ENCODE results near the gene IGSF3.
"Not testable (repeated sequence)": the region's sequence is repeated elsewhere in the genome, so short reads cannot be mapped to it uniquely, and the experiment has no call there.

IGSF3 gene

DNA sequence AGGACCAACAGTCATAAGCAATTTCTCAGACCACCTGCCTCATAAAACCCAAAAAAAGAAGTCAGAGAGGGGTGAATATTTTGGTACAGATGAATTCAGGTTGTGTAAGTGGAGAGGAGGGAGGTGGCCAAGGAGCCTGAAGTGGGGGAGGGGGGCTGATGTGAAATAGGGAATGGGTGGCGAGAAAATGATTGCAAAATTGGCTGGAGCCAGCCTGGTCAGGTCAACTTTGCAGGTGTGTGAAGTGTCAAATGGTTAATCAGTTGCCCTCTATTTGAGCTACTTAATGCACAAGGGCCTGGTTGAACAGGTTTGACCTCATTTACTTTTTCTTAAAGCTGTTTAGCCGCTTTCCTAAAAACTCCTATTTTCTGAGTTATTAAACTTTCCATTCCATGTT is 38.1 kb downstream of the IGSF3 start:
- DNase-seq (ENCODE audit: low read depth), result not testable (repeated sequence)

DNA sequence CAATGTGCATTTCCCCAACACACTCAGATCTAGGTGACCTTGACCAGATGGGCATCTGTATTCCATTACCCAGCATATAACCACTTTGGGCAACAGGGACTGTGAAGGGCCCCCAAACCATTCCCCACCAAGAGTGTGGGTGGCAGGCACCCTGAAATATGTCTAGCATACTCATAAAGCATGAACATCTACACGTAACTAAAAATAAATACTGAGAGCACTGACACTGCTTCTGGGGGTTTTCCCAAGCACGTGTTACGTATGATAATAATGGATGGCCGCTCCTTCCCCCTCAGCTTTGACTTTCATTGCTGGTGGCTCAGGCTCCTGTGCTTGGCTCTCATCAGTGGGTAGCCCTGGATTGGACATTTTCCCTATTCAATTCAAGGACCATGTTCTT is 39.1 kb downstream of the IGSF3 start:
- no peak for DNase-seq (ENCODE audit: low read depth)

DNA sequence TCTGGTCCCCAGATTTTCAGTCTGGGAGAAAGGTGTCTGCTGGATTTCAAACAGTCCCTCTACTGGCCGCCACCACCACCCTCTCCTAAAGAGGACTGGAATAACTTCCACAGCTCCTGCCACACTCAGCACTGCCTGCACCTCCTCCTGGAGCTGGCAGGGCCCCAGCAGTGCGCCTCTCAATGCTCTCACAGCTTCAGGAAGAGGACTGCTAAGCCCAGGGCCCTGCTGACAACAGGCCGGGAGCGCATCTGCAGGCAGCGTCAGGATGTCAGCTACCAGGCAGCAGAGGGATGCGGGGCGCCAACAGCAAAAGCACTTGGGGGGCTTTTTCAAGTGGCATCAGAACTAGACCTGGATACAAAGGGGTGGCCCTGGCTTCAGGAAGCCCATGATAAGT is 40.2 kb downstream of the IGSF3 start:
- not testable (repeated sequence) for DNase-seq (ENCODE audit: low read depth)

DNA sequence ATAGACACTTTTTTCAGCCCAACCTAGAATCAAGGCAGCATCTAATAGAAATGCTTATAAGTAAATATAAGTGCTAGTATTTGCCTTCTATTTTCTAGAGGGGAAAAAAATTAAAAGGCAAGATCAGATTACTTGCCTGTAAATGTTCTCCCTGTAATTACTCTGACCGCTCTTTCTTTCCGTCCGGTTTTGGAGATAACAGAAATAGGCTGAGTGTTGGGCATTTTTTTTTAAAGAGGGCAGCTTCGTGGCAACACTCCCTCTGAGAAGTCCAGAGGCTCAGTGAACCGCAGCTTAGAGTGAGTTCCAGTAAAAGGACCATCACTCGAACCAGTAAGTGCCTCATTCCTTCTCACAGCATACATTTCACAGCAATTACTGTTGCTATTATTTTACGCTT is 40.6 kb downstream of the IGSF3 start:
- DNase-seq (ENCODE audit: low read depth), result not testable (repeated sequence)

DNA sequence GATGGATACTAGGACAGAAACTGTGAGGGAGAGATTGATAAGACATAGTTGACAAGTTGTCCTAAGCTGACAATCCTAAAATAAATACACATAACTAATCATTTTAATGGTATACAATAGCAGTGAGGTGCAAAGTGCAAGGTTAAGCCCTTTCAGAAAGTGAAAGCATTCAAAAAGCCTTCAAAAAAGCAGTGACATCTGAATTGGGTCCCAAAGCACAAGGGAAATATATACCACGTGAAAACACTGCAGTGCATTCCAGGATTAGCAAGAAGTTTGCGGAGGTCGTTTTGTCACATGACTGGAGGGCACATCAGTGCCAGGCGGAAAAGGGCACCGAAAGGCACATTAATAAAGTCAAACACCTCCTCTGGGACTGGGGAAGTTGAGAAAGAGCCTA is 42.4 kb downstream of the IGSF3 start:
- not testable (repeated sequence) for DNase-seq (ENCODE audit: low read depth)

DNA sequence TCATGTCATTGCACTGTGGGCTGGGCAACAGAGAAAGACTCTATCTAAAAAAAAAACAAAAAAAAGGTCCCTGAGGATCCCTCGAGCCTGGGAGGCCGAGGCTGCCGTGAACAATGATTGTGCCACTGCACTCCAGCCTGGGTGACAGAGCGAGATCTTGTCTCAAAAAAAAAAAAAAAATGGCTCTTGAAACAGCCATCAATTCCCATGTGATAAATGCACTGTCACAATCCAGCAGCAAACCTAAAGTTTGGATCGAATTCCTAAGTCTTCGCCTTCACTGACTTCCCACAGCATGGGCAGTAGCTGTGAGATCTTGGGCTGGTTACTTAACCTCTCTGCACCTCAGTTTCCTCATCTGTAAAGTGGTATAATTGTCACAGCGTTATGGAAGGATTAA is 43.5 kb downstream of the IGSF3 start:
- DNase-seq (ENCODE audit: low read depth), result no peak

DNA sequence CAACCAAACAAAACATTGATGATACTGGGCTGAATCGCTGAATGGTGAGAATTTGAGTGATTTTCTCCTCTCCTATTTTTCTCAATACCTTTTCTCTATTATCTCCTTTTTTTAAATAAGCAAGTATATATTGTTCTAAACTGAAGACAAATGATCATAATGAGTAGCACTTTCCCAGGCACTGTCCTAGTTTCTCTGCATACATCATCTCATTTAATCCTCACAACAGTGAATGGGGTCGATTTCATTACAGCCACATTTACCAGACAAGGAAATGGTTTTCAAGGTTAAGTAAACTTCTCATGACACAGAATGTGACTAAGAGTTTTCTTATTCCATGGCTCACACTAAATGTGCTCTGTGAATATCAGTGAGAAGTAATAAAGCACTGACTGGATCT is 45.0 kb downstream of the IGSF3 start:
- DNase-seq (ENCODE audit: low read depth), result not testable (repeated sequence)

DNA sequence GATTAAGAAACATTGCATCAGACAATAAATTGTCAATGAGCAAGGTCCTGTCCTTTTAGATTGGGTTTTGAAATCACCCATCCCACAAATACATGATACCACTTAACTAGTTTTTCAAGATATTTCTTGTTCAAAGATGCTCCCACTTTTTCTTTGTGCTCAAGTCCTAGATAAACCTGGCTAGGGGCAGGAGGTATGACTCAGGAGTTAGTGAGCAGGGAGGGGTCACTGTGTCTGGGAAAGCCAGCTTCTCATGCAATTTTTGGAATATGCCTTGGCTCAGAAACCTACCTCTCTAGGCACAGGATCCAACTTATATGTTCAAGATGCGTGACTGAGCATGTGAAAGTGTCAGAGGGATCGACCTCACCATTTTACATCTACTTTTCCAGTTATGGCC is 45.8 kb downstream of the IGSF3 start:
- not testable (repeated sequence) for DNase-seq (ENCODE audit: low read depth)

DNA sequence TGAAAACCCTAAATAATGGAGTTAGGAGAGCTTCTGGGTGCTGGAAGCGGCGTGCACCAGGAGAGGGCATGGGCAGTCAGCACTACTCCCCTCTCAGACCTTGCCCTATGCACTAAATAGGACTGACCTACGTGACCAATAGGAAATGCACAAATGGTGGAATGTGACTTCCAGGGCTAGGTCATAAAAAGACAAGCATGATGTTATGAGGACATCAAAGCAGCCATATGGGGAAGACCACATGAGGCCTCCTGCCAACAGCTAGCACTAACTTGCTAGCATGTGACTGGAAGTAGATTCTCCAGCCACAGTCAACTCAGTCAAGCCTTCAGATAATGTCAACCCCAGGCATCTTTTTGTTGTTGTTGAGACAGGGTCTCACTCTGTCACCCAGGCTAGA is 47.1 kb downstream of the IGSF3 start:
- not testable (repeated sequence) for DNase-seq (ENCODE audit: low read depth)

DNA sequence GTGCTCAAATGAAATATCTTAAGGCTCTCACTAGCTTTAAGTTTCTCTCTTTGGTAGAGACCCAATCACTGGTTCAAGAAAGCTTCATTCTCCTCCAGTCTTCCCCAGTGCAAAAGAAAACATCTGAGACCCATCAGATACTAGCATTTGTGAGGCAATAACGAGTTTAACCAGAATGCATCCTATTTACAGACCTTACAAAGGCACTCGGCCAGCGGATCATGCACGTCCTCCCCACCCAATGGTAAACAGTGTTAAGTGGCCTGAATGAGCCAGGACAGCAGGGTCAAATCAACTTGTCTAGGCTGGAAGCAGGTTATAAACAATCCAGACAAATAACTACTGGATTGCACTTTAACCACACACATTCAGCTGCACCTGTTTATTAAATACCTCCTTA is 48.4 kb downstream of the IGSF3 start:
- DNase-seq (ENCODE audit: low read depth), result not testable (repeated sequence)

DNA sequence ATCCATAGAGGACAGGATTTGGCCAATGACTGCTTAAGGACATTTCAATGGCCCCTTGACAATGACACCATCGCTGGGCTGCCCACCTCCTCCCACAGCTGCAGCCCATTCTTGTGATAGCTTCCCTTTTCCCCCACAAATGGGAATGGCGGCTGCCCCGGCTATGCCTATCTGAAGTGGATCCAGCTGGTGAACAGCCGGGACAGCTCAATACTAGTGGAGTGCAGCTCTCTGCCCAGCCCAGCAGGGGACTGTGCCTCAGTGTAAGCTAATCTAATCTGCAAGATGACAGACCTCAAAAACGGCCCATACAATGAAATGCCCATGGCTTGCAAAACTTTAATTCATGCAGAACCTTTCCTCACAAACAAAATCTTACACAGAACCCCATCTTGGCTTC is 49.7 kb downstream of the IGSF3 start:
- not testable (repeated sequence) for DNase-seq (ENCODE audit: low read depth)

DNA sequence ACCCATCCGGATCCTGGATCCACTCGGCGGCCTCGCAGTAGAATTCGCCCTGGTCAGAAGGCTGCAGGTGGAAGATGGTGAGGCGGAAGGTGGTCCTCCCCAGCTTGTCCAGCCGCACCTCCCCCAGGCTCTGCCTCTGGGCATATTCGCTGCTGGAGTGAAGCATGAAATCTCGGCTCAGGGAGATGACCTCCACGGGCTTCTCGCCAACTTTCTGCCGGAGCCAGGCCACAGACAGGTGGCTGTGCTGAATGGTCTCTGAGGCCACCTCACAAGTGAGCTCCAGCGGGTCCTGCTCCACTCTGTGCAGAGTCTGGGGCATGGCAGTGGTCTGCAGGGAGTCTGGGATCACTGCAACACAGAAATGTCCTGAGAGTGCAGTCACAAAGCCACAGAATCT is 53.7 kb downstream of the IGSF3 start:
- not testable (repeated sequence) for DNase-seq (ENCODE audit: low read depth)

DNA sequence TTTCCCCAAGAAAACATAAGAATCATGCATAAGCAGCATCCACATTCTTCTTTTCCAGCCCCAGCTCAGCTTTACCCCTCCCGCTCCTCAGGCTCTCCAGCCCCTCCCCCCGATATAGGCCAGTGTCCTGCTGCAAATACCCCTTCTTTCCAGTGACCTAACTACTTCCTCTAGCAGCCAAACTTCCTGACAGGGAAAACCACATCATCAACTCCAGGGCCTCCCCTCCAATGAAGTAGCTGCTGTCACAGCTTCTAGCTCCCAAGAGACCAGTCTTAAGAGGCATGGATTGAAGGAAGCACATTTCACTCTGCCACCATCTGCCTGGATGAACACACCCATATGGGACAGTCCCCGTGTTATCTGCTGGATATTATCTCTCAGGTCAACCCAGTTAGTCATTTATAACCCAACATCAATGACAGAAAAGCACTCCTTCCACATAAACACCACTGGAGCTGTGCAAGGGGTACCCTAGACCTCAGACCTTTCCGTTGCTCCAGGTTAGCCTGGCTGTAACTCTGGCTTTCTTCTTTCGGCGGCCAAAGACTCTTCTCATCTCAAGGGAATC is 57.6 kb downstream of the IGSF3 start:
- DNase-seq (ENCODE audit: low read depth), result not testable (repeated sequence)

DNA sequence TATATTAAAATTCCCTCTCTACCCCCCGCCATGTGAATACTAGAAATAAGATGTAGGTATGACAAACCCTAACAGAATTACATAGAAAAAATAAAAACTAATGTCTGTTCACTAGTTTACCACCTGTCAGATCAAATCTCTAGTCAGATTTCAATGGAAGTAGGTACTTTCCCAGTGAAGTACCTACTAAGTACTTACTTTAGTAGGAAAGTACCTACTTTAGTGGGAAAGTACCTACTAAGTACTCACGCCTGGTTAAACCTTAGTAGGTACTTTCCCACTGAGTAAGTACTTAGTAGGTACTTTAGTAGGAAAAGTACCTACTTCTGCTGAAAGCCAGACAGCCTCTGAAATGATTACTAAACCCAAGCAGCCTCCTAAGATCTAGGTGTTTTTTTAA is 58.7 kb downstream of the IGSF3 start:
- DNase-seq (ENCODE audit: low read depth), result not testable (repeated sequence)

DNA sequence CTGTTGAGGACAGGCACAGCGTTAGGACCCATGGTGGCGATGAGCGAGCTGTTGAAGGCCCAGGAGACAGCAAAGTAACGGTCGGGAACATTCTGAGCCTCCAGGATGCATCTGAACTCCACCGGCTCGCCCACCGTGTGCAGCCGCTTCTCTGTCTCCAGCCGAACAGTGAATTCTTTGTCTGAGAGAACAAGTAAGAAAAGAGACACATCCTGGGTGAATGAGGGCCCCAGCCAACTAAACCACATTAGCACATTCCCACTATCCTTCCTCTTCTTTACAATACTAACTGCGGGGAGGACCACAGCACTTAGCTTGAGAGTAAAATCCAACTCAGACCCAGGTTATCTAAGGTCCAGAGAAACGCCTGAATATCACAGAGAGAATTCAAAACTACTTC is 59.4 kb downstream of the IGSF3 start:
- DNase-seq (ENCODE audit: low read depth), result not testable (repeated sequence)

DNA sequence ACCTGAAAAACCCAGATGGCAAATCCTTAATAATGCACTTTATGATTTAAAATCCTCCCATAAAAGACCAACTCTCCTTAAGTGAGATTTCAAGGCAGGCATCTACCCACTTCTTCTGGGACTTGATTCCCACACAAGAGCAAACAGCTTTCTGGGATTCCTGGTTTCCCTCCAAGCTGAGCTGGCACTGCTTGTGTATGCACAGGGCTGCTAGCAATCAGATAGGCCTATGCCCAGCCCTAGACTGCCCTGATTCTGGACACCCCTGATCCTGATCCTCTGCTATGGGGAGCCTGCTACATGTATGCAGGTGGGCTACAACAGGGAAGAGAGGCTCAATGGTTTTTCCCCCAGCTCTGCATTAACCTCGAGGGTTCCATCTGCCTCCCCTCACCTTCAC is 60.1 kb downstream of the IGSF3 start:
- not testable (repeated sequence) for DNase-seq (ENCODE audit: low read depth)

DNA sequence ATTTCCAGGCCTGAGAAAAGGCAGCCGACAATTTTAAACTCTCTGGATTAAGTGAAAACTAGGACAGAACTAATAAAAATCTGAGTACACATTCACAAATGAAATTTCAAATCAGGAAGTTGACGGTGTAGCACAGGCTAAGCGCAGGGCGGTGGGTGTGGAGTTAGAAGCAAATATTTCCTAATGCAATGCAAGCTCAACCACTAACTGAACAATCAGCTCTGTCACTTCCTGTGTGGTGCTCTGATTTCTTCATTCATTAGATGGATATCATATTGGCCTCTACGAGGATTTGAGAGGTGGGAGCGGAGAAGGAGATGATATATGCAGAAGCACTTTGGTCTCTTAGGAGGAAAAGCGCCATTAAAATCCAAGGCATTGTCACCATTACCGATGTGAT is 61.5 kb downstream of the IGSF3 start:
- not testable (repeated sequence) for DNase-seq (ENCODE audit: low read depth)

DNA sequence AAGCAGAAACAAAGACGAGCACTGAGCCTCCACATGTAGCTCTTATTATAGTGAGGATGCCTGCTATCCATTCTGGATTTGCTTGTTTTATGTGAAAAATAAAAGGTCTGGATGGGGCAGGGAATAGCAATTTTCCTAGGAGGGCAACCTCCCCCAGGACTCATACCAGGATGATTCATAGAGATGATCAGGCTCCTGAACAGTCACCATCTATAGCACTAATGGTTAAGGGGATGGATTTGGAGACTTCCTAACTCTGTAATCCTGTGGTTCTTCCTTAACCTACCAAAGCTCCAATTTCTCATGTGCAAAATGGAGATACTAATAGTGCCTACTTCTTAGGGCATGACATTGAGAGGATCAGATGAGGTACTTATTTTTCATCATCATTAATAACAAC is 62.2 kb downstream of the IGSF3 start:
- no peak for DNase-seq (ENCODE audit: low read depth)

DNA sequence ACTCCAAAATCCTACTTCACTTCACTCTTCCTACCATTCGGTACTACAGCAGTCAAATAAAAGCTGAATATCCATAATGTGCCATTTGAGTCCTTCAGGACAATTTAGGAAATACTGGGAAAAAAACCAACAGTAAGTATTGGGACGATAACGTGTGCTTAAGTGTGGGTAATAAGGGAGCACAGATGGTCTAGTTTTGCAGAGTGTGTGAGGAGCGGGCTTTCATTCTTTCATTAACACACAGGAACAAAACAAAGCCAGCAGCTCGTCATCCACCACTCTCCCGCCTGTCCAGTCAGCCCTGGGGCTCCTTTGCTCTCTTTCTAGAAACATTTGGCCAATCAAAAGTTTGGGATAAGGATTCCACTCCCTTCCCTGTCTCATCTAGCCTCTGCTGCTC is 63.1 kb downstream of the IGSF3 start:
- DNase-seq (ENCODE audit: low read depth), result not testable (repeated sequence)

DNA sequence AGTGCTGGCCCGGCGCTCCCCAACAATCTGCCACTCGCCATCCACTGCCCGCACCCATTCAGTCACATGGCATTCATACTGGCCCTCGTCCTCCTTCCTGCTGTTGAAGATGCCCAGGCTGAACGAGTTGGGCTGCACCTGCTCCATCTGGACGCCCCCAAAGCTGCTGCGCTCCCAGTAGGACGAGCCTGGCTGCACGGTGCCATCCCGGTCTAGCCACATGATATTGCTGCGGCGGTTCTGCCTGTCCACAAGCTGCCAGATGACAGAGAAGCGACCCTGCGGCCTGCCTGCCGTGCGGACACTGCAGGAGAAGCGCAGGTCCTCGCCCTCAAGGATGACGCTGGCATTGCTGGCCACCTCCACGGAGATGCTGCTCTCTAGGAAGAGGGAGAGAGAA is 63.9 kb downstream of the IGSF3 start:
- not testable (repeated sequence) for DNase-seq (ENCODE audit: low read depth)

DNA sequence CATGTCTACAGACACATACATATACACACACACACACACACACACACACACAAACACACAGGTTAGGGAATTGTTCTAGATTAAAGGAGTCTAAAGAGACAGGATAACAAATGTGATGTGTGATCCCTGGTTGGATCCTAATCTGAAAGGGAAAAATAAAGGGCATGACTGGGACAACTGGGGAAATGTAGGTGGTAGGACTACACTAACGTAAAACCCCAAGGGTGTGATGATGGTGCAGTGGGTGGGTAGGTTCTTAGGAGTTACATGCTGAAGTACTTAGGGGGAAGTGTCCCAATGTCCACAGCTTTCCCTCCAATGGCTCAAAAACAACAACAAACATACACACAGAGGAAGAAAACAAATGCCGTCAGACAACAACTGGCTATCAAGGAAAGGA is 68.2 kb downstream of the IGSF3 start:
- DNase-seq (ENCODE audit: low read depth), result not testable (repeated sequence)

DNA sequence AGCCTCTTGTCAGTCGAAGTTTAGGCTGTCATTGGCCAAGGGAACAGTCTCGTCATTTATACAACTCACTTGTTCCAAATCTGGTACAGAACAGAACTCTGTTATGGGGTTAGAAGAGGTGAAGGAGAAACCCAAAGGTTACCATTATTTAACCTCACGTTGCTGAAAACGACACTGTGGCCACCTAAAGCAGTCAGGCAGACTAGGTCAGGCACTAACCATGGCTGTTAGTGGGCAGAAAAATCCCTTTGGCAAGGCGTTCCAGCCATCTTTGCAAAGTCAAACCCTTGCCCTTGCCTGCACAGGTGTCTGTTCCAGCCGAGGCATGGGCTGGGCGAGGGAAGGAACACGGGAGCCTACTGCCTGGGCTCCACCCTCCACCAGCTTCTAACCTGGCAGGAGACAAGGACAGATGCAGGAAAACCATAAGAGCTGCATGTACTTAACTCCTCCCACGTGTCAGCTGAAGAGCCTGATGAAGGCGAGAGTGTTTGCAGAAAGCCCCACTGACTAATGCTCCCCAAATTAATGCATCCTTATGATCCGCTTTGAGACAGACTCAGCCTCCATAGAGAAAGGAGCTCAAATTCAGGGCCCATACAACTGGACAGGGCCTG is 69.0 kb downstream of the IGSF3 start:
- DNase-seq (ENCODE audit: low read depth), result not testable (repeated sequence)

DNA sequence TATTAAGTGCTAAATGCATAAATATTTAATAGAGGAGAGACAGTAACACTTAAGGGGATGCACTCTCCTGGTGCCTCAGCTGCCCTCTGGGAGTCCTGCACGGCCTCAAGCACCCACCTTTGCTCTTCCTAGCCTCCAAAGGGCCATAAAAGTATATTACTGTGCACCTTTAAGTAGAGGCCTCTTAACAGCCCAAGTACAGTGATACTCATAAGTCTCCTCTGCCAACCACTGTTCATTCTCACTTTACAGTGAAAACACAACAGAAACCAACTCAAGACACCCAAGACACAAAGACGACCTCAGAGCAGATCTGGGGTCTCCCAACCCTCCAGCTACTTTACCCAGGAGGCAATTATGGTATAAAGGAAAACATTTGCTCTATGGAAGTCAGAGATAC is 70.1 kb downstream of the IGSF3 start:
- DNase-seq (ENCODE audit: low read depth), result not testable (repeated sequence)

DNA sequence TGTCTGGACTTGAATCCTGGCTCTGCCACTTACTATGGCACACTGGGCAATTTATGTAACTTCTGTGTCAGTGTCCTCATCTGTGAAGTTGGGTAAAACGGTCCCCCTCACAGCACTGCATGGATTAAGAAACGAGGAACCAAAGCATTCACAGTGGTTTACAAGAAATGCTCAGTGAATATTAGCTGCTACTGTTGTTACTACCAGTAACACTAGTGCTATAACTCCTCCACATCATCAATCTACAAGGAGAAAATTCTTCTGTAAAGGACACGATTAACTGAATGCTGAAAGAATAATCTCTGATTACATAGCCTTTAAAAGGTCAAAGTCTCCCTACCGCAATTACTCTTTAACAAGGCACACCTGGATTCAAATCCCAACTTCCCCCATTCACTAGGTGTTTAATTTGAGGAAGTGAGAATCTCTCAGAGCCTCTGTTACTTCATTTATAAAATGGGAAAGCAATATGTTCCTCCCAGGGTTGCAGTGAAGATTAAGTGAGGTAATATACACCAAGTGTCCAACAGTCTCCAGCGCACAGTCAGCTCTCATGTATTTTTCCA is 70.7 kb downstream of the IGSF3 start:
- not testable (repeated sequence) for DNase-seq (ENCODE audit: low read depth)
